HG03439 (cell line): ENCODE data around the gene ADRM1.

ENCODE experiments used
- ATAC-seq: cut with Tn5 transposase; IDR thresholded peaks from one replicate; pipeline ENCODE4 v1.9.1; 2021; ENCODE audit warnings: mild to moderate bottlenecking, moderate library complexity; ENCODE audit not compliant: unreplicated experiment

The ADRM1 gene

DNA sequence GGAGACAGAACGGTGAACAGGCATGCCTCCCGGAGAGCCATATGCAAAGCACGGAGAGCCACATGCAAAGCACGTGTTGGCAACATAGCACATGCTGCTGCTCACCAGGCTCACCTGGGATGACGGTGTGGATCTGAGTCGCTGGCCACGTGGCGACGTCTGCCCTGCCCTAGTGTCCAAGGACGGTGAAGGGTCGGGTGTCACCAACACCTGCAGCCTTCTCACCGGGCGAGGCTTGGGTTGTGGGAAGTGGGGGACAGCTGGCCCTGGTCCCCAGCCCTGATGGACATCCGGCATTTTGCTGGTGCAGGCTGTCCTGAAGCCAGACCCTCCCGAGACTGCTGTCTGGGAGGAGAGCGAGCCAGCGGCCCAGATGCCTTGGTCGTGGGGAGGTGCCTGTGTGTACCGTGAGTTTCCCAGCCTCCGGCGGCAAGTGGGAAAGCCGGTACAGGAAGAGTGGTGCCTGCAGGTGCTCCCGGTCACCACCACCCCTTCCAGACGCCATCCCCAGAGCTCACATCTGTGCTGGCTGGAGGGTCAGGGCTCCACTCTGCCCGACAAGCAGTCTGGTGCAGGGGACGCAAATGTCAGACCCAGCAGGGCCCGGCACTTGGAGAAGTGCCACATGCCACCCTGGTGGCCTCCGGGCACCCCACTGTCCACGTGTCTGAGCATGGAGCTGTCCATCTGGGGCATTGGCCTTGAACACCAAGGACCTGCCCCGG, 5.9 kb upstream of the ADRM1 start:
- ATAC-seq, result no peak

DNA sequence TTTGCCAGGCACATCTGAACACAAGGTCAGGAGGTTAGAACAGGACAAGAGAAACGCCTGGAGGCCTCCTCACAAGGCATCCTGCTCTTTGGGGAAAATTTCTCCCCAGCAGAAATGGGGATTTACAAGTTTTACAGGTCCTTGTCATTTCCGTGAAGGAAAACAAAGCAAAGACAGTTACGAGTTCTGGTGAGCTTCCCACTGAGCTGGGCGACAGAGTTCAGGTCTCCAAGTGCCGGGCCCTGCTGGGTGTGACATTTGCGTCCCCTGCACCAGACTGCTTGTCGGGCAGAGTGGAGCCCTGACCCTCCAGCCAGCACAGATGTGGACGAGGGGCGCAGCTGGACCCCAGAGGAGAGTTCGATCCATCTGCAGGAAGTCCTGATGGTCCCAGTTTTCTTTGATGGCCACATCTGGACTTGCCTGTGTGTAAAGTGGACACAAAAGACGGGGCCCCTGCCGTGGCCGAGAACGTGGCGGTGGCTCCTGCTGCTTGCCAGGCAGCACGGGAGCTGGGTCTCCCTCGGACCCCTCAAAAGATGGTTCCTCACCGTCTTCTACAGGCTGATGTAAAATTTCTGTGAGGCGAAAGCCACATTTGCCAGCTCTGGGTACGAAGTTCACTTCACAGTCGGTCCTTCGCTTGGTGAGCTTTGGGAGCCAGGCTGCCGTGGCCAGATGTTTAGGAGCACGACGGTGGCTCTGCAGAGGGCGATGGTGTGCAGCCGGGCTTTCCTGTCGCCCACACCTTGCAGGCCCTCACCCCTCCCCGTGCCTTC, 5.2 kb upstream of the ADRM1 start:
- ATAC-seq, result no peak

GRCh38 chr20:62298577-62299249, 4.1 kb upstream of the ADRM1 start:
- ATAC-seq, result no peak

DNA sequence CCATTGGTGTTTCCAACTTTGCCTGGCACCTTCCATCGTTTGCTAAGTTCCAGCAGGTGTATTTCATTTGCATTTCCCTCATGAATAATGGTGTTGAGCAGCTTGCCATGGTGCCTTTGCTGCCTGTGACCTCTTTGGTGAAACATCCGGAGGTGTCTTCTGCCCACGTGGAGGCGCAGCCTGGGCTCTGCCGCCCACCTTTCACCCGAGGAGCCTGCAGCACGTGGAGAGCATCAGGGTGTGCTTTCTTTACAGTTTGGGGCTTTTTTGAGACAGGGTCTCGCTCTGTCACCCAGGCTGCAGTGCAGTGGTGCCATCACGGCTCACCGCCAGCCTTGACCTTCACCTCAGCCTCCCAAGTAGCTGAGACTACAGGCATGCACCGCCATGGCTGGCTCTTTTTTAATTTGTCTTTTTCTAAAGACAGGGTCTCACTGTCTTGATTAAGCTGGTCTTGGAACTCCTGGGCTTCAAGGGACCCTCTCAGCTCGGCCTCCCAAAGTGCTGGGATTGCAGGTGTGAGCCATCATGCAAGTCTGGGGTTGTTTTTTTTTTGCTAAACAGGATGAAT, 3.0 kb upstream of the ADRM1 start:
- ATAC-seq, result no peak

DNA sequence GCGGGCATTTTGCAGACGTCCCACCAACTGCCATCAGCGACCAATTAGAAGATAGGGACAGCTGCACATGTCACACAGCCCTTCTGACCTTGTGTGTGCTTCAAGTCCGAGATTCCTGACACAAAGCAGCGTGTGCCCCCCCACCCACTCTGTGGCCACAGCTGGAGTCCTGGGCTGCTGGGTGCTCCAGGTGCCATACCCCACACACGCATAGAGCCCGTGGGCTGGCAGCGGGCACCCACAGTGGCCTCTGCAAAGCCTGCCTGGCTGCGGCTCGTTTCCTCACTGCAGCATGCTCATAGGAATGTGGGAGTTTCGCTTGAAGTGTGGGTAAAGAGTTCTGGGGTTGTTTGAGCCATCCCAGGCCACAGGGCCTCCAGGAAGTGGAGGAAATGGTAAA, 2.5 kb upstream of the ADRM1 start:
- no peak for ATAC-seq

DNA sequence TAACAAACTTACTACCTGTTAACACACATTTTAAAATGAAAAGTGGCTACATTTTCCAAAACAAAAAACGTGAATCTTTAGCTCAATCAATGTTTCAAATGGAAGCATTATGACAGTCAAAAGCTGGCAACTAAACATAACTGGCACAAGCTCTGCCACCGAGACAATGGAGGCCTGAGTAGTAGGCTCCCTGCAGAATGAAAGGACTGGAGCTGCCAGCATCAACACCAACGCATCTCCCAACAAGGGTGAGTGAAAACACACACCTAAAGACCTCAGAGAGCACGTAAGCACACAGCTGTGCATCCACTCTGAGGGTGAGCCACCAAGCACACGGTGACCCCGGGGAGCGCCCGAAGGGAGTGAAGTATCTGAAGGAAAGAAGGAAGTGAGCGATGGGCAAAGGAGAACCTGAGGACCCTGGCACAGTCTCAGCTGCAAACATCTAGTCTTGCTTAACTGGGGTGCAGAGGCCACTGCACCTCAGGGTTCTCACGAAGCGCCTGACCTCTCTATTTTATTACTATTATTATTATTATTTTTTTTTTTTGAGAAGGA, 1.6 kb upstream of the ADRM1 start:
- ATAC-seq, result no peak

- peak; percentile 37 for ATAC-seq
These were observed 940 bp upstream of the ADRM1 start for GRCh38 chr20:62301773-62302340.

DNA sequence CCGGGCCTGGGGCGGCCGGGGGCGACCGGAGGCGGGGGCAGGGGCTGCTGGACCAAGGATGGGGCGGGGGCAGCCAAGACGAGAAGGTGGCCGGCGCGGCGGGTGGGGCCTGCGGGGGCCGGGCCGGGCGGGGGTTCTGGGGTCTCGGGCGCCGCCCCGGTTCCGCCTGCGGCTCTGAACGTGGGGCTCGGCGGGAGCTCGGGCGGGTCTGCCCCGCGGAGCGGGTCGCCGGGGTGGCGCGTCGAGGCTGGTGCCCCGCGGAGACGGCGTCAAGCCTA, 204 bp downstream of the ADRM1 start:
- no peak for ATAC-seq

DNA sequence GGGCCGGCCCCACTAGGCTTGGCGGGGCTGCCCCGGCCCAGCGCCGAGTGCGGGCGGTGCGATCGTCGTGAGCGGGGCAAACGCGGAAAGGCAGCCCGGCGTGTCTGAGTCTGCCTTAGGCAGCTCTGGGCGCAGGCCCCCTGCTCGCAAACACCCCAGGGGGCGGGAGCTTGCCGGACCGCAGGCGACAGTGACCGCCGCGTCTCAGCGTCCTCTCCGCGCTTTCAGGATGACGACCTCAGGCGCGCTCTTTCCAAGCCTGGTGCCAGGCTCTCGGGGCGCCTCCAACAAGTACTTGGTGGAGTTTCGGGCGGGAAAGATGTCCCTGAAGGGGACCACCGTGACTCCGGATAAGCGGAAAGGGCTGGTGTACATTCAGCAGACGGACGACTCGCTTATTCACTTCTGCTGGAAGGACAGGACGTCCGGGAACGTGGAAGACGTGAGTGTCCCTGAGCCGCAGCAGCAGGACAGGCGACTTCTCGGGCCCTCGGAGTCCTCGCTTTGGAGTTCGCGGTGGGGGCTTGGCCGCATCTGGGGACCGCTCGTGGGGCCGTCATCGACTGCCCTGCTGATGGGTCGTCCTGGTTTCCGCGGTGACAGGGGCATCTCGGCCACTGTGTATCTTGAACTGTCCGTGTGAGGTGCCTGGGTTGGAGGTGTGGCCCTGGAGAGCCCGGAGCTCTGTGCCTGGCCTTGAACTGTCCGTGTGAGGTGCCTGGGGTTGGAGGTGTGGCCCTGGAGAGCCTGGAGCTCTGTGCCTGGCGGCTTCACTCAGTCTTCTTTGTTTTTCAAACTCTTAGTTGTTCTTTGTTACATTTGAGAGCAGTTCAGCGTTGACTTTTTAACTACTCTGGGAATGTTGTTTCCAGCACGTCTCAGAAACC, 786 bp downstream of the ADRM1 start:
- ATAC-seq, result peak; percentile 11

- no peak for ATAC-seq
These were observed 1.7 kb downstream of the ADRM1 start for GRCh38 chr20:62304331-62305148.

GRCh38 chr20:62305149-62305764, 2.5 kb downstream of the ADRM1 start:
- ATAC-seq, result no peak

DNA sequence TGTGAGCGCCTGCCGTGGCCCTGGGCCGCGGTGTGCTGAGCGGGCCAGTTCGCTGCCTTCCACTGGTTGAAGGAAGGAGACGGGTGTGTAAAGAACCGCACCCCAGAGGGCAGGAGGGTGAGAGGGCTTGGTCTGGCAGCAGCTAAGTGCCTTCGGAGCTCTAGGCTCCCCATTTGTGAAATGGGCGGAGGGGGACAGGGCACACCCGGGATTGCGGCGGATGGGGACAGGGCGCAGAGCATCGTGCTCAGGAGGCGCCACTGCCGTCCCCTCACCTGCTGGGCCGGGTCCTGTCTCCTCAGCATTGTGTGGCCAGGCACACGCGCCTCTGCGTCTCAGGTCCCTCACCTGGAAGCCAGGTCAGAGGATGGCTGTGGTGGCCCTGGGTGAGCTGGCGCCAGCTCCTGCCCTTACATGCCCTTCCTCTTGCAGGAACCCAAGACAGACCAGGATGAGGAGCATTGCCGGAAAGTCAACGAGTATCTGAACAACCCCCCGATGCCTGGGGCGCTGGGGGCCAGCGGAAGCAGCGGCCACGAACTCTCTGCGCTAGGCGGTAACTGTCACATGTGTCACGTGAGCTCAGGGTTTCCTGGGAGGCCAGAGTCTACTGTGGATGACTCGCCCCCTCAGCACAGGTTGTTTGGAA, 3.1 kb downstream of the ADRM1 start:
- ATAC-seq, result no peak

- ATAC-seq, result no peak
These were observed 3.8 kb downstream of the ADRM1 start for GRCh38 chr20:62306414-62307187.

- ATAC-seq, result no peak
These were observed 4.7 kb downstream of the ADRM1 start for GRCh38 chr20:62307226-62308101.

GRCh38 chr20:62308102-62308822, 5.5 kb downstream of the ADRM1 start:
- ATAC-seq, result no peak
